ENCODE results near the gene TYW1. TPM values are rescaled to one million over a fixed set of nuclear protein-coding genes. Genes with fewer than 3 reads are reported as not detected.
A peak's percentile ranks its signal among the peaks of the same experiment; 100 is the strongest.
"Not testable (repeated sequence)": the region's sequence is repeated elsewhere in the genome, so short reads cannot be mapped to it uniquely, and the experiment has no call there.

TYW1 gene
- total and polyA plus RNA-seq, 2 donors from 2014 or later, result 9.4 to 20.7 TPM

DNA sequence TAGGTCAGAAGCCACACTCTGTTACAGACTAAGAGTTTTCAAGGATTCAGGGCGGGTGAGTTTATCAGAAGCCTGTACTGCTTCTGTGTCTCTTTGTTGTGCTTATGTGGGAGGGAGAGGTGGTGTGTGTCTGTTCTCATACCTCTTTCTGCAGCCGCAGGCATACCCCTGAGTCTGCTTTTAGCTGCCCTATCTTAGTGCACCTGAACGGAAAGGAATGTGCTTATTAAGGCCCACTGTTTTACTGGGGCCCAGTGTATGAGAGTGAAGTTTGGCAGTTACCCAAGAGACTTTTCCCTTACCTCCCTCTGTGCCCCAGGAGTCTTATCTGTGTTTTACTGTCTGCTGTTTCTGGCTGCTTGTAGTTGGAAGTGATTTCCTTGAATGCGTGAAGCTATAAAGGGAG lies 104.3 kb downstream of the TYW1 start:
- Histone ChIP-seq H3K9me3 (ENCODE audit: control insufficient read depth in 2 of 3, insufficient read depth in 1 of 3, low read length in 3 of 3) (no peaks in the 10 kb centered on the region), H3K9ac (ENCODE audit: low read length in 3 of 3) (no peak overlapping the region), H3K27me3 (ENCODE audit: control insufficient read depth, insufficient read depth, low read length) (no peaks in the 10 kb centered on the region), H3K4me1 (ENCODE audit: control insufficient read depth in 2 of 3, insufficient read depth in 2 of 3, low read depth in 1 of 3, low read length in 3 of 3) (no peaks in the 10 kb centered on the region), H3K27ac (ENCODE audit: low read depth in 2 of 2, low read length in 2 of 2) (no peak overlapping the region), H3K4me3 (ENCODE audit: low read length in 3 of 3) (no peak overlapping the region), H3K36me3 (ENCODE audit: control insufficient read depth in 2 of 3, insufficient read depth in 3 of 3, low read length in 3 of 3) (peaks cover 0 to 4% (median 0%) of the 10 kb centered on the region in 3 donors)
- TF ChIP-seq, protein P1, sequence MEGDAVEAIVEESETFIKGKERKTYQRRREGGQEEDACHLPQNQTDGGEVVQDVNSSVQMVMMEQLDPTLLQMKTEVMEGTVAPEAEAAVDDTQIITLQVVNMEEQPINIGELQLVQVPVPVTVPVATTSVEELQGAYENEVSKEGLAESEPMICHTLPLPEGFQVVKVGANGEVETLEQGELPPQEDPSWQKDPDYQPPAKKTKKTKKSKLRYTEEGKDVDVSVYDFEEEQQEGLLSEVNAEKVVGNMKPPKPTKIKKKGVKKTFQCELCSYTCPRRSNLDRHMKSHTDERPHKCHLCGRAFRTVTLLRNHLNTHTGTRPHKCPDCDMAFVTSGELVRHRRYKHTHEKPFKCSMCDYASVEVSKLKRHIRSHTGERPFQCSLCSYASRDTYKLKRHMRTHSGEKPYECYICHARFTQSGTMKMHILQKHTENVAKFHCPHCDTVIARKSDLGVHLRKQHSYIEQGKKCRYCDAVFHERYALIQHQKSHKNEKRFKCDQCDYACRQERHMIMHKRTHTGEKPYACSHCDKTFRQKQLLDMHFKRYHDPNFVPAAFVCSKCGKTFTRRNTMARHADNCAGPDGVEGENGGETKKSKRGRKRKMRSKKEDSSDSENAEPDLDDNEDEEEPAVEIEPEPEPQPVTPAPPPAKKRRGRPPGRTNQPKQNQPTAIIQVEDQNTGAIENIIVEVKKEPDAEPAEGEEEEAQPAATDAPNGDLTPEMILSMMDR (IDR thresholded peaks at IDR 0.05; ENCODE audit: borderline replicate concordance, extremely low read depth, insufficient read depth), result no peak
- intact Hi-C loops (cut with DNase I), result no loop called here
- peak in 3 of 5 donors; percentile 2 to 11 (median 3) for DNase-seq
- FAIRE-seq, result no peak

DNA sequence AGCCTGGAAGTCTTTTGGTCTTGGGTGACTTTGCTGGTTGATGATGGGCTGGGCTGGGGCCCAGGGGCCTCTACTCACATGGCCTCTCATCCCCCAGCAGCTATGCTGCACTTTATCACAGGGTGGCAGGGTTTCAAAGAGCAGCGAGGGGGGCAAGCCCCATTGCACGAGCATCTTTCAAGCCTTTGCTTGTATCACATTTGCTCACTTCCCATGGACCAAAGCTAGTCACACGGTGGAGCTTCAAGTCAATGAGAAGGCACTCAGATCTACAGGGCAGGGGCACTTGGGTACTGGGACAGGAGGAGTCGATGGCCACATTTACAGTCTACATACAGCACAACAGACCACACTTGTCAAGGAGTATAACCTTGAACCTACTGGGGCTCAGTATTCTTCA lies 108.3 kb downstream of the TYW1 start:
- H3K36me3 ChIP-seq (ENCODE audit: control insufficient read depth in 2 of 3, insufficient read depth in 3 of 3, low read length in 3 of 3); DNase-seq; H3K27me3 ChIP-seq (ENCODE audit: control insufficient read depth, insufficient read depth, low read length); H3K27ac ChIP-seq (ENCODE audit: low read depth in 2 of 2, low read length in 2 of 2); H3K9ac ChIP-seq (ENCODE audit: low read length in 3 of 3); H3K9me3 ChIP-seq (ENCODE audit: control insufficient read depth in 2 of 3, insufficient read depth in 1 of 3, low read length in 3 of 3); H3K4me1 ChIP-seq (ENCODE audit: control insufficient read depth in 2 of 3, insufficient read depth in 2 of 3, low read depth in 1 of 3, low read length in 3 of 3); intact Hi-C loops (cut with DNase I); H3K4me3 ChIP-seq (ENCODE audit: low read length in 3 of 3); FAIRE-seq: not testable (repeated sequence)

DNA sequence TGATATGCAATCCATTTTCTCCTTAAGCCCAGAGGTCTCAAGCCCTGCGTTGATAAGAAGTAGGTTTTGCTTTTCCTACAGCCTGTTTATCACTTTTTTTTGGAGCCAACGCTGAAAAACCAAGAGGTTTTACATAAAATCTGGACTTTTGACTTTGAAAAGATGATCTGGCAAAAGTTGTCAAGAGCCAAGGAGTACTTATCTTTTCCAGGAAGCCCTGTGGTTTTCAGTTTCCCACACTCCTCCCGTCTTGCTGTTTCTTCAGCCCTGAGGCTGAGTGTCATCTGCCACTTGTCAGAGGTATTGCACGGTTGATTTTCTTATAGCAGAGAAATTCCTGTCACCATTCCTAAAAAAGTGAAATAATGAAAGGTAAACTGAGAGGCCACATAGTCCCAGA lies 108.7 kb downstream of the TYW1 start:
- no peak for FAIRE-seq
- Histone ChIP-seq H3K27me3 (ENCODE audit: control insufficient read depth, insufficient read depth, low read length) (no peaks in the 10 kb centered on the region), H3K9me3 (ENCODE audit: control insufficient read depth in 2 of 3, insufficient read depth in 1 of 3, low read length in 3 of 3) (no peaks in the 10 kb centered on the region), H3K36me3 (ENCODE audit: control insufficient read depth in 2 of 3, insufficient read depth in 3 of 3, low read length in 3 of 3) (peaks cover 0 to 4% (median 0%) of the 10 kb centered on the region in 3 donors), H3K9ac (ENCODE audit: low read length in 3 of 3) (no peak overlapping the region), H3K4me1 (ENCODE audit: control insufficient read depth in 2 of 3, insufficient read depth in 2 of 3, low read depth in 1 of 3, low read length in 3 of 3) (no peaks in the 10 kb centered on the region), H3K4me3 (ENCODE audit: low read length in 3 of 3) (no peak overlapping the region), H3K27ac (ENCODE audit: low read depth in 2 of 2, low read length in 2 of 2) (no peak overlapping the region)
- TF ChIP-seq, protein P1 (IDR thresholded peaks at IDR 0.05; ENCODE audit: borderline replicate concordance, extremely low read depth, insufficient read depth), result no peak
- intact Hi-C loops (cut with DNase I), result no loop called here
- no peak for DNase-seq

DNA sequence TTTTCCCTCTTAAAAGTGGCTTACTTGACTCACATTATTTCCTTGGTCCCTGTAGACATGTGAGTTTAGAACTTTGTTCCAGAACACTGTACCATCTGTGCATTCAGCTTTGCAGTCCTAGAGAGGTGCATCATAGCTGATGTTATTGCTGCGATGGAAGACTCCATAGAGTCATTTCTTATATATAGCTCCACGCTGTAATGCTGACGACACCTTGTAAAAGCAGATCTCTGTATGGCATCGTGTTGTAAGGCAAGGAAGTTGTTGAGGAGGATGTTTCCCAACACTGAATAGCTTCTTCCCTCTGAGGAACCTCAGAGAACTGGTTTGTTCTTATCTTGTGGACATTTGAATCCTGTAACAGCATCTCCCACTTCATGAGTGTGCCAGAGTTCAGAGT lies 109.6 kb downstream of the TYW1 start:
- DNase-seq; intact Hi-C loops (cut with DNase I); H3K9me3 ChIP-seq (ENCODE audit: control insufficient read depth in 2 of 3, insufficient read depth in 1 of 3, low read length in 3 of 3); H3K4me1 ChIP-seq (ENCODE audit: control insufficient read depth in 2 of 3, insufficient read depth in 2 of 3, low read depth in 1 of 3, low read length in 3 of 3); H3K36me3 ChIP-seq (ENCODE audit: control insufficient read depth in 2 of 3, insufficient read depth in 3 of 3, low read length in 3 of 3); FAIRE-seq; H3K9ac ChIP-seq (ENCODE audit: low read length in 3 of 3); H3K4me3 ChIP-seq (ENCODE audit: low read length in 3 of 3); H3K27ac ChIP-seq (ENCODE audit: low read depth in 2 of 2, low read length in 2 of 2); H3K27me3 ChIP-seq (ENCODE audit: control insufficient read depth, insufficient read depth, low read length): not testable (repeated sequence)

DNA sequence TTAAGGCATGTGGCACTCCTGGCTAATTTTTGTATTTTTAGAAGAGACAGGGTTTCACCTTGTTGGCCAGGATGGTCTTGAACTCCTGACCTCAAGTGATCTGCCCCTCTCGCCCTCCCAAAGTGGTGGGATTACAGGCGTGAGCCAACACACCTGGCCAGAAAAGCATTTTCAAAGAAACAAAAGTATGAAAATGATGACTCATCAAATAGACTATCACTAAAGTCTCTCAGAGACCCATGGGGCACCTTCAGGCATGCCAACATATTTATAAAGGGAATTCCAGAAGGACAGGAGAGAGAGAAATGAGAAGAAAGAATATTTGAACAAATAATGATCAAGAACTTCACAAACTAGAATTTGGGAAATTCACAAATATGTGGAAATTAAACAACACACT lies 114.7 kb downstream of the TYW1 start:
- H3K36me3 ChIP-seq (ENCODE audit: control insufficient read depth in 2 of 3, insufficient read depth in 3 of 3, low read length in 3 of 3); H3K9ac ChIP-seq (ENCODE audit: low read length in 3 of 3); H3K27me3 ChIP-seq (ENCODE audit: control insufficient read depth, insufficient read depth, low read length); H3K27ac ChIP-seq (ENCODE audit: low read depth in 2 of 2, low read length in 2 of 2); H3K4me3 ChIP-seq (ENCODE audit: low read length in 3 of 3); DNase-seq; intact Hi-C loops (cut with DNase I); H3K4me1 ChIP-seq (ENCODE audit: control insufficient read depth in 2 of 3, insufficient read depth in 2 of 3, low read depth in 1 of 3, low read length in 3 of 3); H3K9me3 ChIP-seq (ENCODE audit: control insufficient read depth in 2 of 3, insufficient read depth in 1 of 3, low read length in 3 of 3); FAIRE-seq: not testable (repeated sequence)

DNA sequence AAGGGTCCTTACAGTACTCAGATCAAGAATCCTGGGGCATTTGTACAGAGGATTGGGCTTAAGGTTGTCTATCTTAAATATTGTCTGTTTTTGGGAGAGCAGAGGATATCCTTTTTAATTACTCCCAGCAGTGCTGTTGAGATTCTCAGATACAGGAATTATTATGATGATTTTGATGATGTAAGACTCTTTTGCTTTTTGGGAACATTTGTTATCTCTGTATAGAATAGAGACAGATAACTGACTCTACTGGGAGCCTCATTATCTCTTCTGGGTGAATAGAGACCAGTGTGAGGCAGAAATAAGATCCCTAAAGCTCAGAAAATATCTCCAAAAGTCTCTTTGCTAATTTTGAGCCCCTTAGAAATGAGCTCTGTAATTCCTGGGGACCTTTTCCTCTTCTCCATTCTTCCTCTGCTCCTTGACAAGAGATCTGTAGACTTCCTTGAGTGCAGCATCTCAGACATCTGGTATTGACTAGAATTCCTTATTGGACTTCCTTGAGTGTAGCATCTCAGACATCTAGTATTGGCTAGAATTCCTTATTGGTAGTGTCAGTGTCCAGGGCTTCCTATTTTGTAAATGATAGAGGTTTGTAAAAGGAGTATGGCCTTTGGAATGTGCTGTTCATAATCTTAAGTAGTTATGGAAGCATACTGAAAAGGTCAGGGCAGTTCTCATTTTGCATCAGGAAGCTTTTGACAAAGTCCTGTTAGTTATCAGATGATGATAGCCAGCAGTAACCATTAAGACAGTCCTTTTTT lies 118.0 kb downstream of the TYW1 start:
- H3K27me3 ChIP-seq (ENCODE audit: control insufficient read depth, insufficient read depth, low read length); H3K4me1 ChIP-seq (ENCODE audit: control insufficient read depth in 2 of 3, insufficient read depth in 2 of 3, low read depth in 1 of 3, low read length in 3 of 3); H3K36me3 ChIP-seq (ENCODE audit: control insufficient read depth in 2 of 3, insufficient read depth in 3 of 3, low read length in 3 of 3); DNase-seq; H3K4me3 ChIP-seq (ENCODE audit: low read length in 3 of 3); H3K27ac ChIP-seq (ENCODE audit: low read depth in 2 of 2, low read length in 2 of 2); H3K9me3 ChIP-seq (ENCODE audit: control insufficient read depth in 2 of 3, insufficient read depth in 1 of 3, low read length in 3 of 3); H3K9ac ChIP-seq (ENCODE audit: low read length in 3 of 3); FAIRE-seq; intact Hi-C loops (cut with DNase I): not testable (repeated sequence)

DNA sequence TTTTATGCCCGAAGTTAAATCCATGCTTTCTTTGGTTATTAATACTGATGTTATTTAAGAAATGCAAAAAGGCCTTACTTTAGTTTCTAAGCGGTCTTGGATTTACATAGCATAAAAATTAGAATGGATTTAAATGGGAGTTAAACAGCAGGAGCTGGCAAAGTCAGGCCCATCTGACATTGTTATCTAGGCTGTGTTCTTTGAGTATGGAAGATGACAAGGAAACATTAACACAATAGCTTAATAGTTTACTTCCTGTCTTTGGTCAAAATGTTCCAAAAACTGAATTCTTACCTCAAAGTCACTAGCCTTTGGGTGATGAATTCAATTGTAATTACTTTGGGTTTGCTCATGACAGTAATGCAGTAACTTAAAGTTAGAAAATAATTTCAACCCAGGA lies 123.9 kb downstream of the TYW1 start:
- H3K4me1 ChIP-seq (ENCODE audit: control insufficient read depth in 2 of 3, insufficient read depth in 2 of 3, low read depth in 1 of 3, low read length in 3 of 3); H3K4me3 ChIP-seq (ENCODE audit: low read length in 3 of 3); H3K27ac ChIP-seq (ENCODE audit: low read depth in 2 of 2, low read length in 2 of 2); H3K27me3 ChIP-seq (ENCODE audit: control insufficient read depth, insufficient read depth, low read length); DNase-seq; intact Hi-C loops (cut with DNase I); H3K36me3 ChIP-seq (ENCODE audit: control insufficient read depth in 2 of 3, insufficient read depth in 3 of 3, low read length in 3 of 3); H3K9me3 ChIP-seq (ENCODE audit: control insufficient read depth in 2 of 3, insufficient read depth in 1 of 3, low read length in 3 of 3); FAIRE-seq; H3K9ac ChIP-seq (ENCODE audit: low read length in 3 of 3): not testable (repeated sequence)
